ENCODE data around the gene F10.

The F10 gene

DNA sequence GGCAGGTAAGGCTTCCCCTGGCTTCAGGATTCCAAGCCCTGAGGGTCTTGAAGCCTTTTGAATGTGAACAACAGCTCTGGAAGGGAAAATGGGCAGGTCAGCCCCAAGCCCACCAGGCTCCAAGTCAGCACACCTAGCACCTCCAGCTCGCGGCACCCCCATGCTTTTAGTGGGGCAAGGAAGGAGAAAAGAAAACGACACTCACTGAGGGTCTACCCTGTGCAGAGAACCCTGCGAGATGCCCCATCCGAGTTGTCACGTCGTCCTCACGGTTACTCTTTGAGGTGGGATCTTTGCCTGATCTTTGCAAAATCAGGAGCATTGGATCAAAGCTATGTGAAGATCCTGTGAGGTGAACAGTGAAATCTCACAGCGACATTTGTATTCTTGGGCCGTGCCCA, 5.7 kb upstream of the F10 start:
- no peak for DNase-seq (ENCODE audit: low spot score)

- DNase-seq (ENCODE audit: low spot score): no peak
Measured at GRCh38 chr13:113117335-113117872, 5.2 kb upstream of the F10 start.

GRCh38 chr13:113117911-113118260, 4.7 kb upstream of the F10 start:
- no peak for DNase-seq (ENCODE audit: low spot score)

- no peak for DNase-seq (ENCODE audit: low spot score)
Measured at GRCh38 chr13:113118261-113119021, 4.2 kb upstream of the F10 start.

- no peak for DNase-seq (ENCODE audit: low spot score)
Measured at GRCh38 chr13:113119166-113119821, 3.3 kb upstream of the F10 start.

DNA sequence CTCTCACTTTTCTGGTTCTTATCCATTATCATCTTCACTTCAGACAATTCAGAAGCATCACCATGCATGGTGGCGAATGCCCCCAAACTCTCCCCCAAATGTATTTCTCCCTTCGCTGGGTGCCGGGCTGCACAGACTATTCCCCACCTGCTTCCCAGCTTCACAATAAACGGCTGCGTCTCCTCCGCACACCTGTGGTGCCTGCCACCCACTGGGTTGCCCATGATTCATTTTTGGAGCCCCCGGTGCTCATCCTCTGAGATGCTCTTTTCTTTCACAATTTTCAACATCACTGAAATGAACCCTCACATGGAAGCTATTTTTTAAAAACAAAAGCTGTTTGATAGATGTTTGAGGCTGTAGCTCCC, 2.8 kb upstream of the F10 start:
- DNase-seq (ENCODE audit: low spot score): no peak

DNA sequence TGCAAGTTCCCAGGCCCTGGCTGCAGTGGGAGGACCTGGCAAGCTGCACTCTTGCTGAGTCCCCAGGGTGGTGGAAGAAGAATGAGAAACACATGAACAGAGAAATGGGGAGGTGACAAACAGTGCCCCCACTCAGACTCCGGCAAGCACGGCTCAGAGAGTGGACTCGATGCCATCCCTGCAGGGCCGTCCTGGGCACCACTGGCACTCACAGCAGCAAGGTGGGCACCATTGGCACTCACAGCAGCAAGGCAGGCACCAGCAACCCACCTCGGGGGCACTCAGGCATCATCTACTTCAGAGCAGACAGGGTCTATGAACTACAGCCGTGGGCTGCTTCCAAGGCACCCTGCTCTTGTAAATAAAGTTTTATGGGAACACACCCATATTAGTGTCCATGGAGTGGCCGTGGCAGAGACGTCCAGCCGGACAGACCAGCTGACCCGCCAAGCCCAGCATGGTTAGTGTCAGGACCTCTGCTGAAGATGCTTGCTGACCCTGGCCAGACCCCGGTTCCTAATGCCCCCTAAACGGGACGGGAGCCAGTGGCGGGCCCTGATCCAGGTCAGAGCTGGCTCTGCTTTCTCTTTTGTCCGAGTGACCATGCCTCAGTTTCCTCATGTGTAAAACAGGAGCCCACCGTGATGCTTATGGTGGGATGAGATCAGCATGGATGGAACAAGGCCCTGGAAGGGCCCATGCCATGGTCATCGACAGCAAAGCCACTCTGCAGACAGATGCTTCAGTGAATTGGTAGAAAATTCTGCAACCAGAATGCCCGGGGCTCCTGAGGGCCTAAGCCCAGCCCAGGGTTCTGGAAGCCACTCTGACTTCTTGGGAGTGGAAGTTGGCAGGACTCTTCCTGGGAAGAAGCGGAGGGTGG, 2.1 kb upstream of the F10 start:
- no peak for DNase-seq (ENCODE audit: low spot score)

DNA sequence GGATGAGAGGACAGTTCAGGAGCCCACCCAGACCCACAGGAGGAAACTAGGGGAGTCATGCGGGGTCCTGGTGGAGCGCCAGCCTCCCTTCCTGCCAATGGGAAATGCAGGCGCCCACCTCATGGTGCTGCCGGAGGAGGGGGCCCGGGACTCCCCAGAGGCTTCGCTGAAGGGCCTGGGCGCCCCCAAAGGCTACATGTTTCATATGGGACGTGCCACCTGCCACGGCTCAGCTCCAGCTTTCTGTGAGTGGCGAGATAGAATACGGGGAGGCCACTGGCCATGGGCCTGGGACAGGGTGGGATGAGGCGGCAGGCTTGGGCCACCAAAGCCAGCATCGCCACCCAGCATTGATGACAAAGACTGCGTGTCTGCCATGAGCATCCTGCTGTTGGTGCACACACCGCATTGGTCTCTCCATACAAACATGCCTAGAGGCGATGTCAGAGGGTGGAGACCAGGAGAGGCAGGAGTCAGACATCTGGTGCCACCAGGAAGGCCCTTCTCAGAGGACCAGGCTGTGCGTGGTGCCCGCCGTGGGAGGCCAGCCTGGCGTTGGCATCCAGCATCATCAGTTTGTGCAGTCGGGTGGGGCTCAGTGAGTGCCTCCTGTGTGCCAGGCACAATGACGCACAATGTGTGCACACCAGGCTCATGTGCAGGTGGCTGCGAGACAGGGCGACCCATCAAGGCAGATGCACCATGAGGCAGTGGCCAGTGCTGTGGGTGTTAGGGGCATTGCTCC, 1.2 kb upstream of the F10 start:
- DNase-seq (ENCODE audit: low spot score): no peak

DNA sequence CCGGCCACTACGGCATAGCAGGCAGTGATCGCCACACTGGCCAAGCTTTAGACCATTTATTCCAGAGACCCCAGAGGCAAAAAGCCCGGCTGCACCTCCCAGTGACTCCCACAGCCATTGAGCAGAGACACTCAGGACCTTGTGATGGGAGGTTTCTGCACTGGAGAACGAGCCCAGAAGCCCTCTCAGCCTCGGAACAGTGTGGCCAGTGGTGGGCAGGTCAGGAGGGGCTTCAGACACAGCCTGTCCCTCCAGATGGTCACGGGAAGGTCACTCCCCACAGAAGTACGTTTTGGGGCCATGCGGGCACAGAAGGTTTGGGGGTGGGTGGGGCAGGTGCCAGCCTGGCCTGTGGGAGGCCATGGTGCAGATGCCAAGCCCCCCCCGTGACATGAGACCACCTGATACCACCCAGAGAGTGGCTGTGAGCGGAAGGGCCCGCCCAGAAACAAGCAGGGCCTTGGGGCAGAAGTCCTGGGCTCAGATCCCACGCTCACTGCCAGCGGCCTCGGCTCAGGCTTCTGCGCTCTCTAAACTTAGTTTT, 599 bp upstream of the F10 start:
- no peak for DNase-seq (ENCODE audit: low spot score)

DNA sequence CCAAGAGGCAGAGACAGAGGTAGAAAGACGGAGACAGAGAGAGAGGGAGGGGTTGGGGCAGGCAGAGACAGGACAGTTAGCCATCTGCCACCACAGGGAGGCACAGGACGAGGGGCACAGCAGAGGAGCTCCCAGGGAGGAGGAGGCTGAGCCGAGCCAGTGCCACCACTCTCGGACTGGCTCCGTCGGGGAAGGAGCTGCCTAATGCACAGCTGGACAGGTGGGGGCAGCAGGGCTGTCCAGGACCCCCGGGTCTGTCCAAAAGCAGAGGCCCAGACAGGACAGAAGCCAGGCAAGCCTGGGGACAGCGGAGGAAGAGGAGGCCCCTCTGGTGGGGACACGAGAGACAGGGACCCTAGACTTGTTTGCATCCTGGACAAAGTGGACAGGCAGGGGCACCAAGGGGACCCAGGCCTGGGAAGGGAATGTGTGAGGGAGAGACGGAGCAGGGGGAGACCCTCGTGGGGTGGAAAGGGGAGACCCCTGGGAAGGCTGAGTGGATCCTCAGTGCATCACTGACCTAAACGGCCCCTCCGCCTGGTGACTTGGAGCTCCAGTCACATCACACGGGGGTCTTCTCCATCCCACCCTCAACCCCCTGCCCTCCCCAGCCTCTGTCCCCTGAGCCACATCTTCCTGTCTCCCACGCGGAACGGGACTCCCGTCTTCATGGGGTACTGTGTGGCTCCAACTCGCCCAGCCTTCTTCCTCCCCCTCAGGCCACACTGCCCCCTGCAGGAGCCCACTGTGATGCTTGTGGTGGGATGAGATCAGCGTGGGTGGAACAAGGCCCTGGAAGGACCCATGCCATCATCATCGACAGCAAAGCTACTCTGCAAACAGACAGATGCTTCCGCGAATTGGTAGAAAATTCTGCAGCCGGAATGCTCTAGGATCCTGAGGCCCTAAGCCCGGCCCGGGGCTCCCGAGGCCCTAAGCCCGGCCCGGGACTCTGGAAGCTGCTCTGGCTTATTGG, 915 bp downstream of the F10 start:
- no peak for DNase-seq (ENCODE audit: low spot score)

DNA sequence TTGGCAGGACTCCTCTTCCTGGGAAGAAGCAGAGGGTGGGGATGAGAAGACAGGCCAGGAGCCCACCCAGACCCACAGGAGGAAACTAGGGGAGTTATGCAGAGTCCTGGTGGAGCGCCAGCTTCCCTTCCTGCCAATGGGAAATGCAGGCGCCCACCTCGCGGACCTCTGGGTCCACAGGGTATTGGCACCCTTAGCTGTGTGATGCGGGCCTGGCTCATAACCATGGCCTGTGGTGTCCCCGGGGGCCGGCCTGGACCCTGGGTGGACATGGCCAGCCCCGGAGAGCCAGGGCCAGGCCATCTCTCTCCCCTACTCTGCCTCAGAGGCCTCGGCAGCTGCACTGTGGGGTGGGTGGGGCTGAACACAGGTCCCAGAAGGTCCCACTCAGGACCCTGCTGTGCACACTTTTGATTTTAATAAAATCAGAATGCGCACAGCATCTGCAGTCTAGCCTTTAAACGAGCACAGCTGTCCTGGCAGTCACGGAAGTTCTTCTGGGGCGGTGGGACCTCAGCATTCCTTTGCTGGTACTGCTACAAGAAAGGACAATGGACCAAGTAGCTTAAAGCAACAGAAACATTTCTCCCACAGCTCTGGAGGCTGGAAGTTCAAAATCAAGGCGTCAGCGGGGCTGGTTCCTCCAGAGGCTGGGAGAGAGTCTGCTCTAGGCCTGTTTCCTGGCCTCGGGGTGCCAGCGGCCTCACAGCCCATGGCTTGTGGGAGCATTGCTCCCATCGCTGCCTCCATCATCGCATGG, 1.8 kb downstream of the F10 start:
- no peak for DNase-seq (ENCODE audit: low spot score)

- DNase-seq (ENCODE audit: low spot score): no peak
Measured at GRCh38 chr13:113125506-113126264, 3.1 kb downstream of the F10 start.

- no peak for DNase-seq (ENCODE audit: low spot score)
Measured at GRCh38 chr13:113126265-113127150, 3.9 kb downstream of the F10 start.

DNA sequence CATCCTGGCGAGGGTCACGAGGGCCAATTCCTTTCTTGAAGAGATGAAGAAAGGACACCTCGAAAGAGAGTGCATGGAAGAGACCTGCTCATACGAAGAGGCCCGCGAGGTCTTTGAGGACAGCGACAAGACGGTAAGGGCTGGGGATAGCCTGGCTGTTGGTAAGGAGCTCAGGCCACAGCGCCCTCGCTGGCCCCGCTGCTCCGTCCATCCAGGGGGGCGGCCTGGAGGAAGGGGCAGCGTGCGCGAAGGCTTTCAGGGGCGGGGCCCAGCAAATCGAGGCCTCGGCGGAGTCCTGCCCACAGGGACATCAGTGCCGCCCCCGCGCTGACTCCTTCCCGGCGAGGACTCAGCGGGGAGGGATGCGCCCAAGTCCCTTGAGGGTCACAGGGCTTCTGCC, 6.9 kb downstream of the F10 start:
- no peak for DNase-seq (ENCODE audit: low spot score)

DNA sequence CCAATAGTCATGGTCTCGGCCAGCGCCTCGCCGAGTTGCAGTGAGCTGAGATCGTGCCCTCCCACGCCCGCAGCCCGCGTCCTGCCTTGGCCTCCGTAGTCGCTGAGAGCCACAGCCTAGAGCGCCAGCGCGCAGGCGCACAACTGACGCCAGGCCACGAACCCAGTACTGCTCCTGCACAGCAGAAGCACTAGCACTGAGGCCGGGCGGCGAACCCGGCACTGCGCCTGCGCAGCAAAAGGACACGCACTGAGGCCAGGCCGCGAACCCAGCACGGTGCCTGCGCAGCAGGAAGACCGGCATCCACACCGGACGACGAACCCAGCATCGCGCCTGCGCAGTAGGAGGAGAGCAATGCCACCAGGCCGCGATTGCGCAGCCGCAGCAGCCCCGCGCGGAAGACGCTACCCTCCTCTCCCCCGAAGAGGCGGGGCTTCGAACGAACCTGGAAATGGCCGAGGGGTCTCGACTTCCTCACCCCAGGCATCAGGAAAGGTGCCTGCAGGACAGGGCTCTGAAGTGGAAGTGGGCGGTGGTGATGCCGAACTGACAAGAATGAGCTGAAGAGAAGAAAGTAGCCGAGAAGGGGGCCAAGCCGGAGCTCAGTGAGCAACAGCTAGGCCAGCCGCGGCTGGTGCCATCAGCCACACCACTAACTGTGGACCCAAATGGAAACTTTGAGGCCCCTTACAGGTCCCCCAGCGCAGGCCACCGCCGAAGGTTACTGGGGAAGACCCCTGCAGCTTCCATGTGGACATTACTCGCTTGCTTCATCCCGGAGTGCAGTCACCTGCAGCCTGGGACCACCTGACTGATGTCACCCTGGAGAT, 7.5 kb downstream of the F10 start:
- DNase-seq (ENCODE audit: low spot score): no peak

DNA sequence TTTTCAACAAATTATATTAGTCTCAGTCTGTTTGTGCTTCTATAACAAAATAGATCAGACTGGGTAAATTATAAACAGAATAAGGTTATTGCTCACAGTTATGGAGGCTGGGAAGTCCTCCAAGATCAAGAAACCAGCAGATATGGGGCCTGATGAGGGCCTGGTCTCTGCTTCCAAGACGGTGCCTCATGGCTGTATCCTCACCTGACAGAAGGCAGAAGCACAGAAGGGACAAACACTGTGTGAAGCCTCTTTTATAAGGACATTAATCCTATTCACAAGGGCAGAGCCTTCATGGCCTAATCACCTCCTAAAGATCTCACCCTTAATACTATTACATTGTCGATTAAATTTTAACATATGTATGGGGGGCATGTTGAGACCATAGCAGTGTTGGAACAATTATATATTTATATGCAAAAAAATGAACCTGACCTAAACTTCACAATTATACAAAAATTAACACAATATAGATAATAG, 12.7 kb downstream of the F10 start:
- DNase-seq (ENCODE audit: low spot score): no peak

Measured in germinal center (tissue), 1 donor.